H54 (cell line): ENCODE results near the gene BABAM2.

ENCODE experiments used
- DNase-seq: peaks from one replicate; pipeline ENCODE4 v3.0.0; 2011; ENCODE audit warnings: low spot score, mixed read lengths; ENCODE audit not compliant: insufficient read length
- FAIRE-seq: peaks from 3 replicates; lab custom pipeline; 2011; peaks lifted over from hg19 to GRCh38; lab: Jason Lieb, UNC
- POLR2A ChIP-seq: IDR thresholded peaks from 2 replicates; pipeline ENCODE4 v1.6.1; 2011; ENCODE audit warnings: low read depth, mild to moderate bottlenecking, low read length

The BABAM2 gene

GRCh38 chr2:28173377-28173776 is 282.8 kb downstream of the BABAM2 start:
- no peak for DNase-seq
- no peak for TF ChIP-seq POLR2A

DNA sequence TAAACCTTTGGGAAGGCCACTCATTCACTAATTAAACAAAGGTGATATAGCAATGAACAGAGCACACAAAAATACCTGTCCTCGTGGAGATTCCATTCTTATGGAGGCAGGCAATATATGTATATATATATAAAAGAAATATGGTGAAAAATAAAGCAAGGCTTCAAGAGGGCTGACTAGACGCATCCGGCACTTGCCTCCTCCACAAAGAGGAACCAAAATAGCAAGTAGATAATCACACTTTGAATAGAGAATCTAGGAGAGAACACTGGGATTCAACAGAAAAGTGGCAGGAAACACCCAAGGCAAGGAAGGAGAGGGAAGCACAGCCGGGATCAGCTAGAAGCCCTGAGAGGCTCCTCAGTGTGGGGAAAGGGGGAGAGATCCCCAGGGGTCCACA is 283.7 kb downstream of the BABAM2 start:
- TF ChIP-seq POLR2A: no peak
- no peak for DNase-seq
- FAIRE-seq: no peak

More at GRCh38 chr2:28173377-28173776, 282.8 kb downstream of the BABAM2 start:
- peak; percentile 6 for FAIRE-seq

GRCh38 chr2:28175028-28175427 is 284.5 kb downstream of the BABAM2 start:
- TF ChIP-seq POLR2A: no peak
- FAIRE-seq (no peak), DNase-seq (no peak)

DNA sequence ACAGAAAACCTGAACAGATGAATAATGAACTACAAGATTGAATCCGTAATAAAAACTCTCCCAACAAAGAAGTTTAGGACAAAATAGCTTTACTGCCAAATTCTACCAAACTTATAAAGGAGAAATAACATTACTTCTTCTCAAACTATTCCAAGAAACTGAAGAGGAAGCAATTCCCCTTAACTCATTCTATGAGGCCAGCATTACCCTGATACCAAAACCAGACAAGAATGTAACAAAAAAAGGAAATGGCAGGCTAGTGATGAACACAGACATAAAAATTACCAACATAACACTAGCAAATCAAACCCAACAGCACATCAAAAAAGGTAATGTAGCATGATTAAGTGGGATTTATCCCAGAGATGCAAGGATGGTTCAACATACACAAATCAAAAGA is 288.4 kb downstream of the BABAM2 start:
- DNase-seq (no peak), FAIRE-seq (no peak)

GRCh38 chr2:28181801-28182200 is 291.3 kb downstream of the BABAM2 start:
- no peak for DNase-seq
- no peak for FAIRE-seq
- TF ChIP-seq POLR2A: no peak

More for the DNA sequence above, 288.4 kb downstream of the BABAM2 start:
- no peak for TF ChIP-seq POLR2A

DNA sequence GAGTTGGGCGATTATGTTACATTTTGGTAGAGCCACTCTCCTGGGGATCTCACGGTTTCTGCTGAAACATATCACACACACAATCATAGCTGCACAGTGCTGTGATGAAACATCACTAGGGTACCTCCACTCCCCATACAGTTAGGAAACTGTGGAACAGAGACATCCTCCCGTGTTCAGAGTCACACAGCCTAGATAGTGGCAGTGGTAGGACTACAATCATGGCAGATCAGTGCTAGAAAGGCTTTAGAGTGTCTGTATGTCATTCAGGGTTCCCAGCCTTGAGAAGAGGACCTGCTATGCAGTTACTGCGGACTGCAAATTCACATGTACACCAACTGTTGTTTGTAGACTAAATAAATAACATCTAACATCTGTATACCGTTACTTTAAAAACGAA is 291.8 kb downstream of the BABAM2 start:
- DNase-seq (no peak), FAIRE-seq (peak; percentile 57)
- no peak for TF ChIP-seq POLR2A

- DNase-seq (no peak), FAIRE-seq (no peak)
- TF ChIP-seq POLR2A: no peak
Observed at GRCh38 chr2:28185153-28185552, 294.6 kb downstream of the BABAM2 start.

GRCh38 chr2:28185891-28186290 is 295.4 kb downstream of the BABAM2 start:
- FAIRE-seq (peak; percentile 61), DNase-seq (no peak)
- no peak for TF ChIP-seq POLR2A

DNA sequence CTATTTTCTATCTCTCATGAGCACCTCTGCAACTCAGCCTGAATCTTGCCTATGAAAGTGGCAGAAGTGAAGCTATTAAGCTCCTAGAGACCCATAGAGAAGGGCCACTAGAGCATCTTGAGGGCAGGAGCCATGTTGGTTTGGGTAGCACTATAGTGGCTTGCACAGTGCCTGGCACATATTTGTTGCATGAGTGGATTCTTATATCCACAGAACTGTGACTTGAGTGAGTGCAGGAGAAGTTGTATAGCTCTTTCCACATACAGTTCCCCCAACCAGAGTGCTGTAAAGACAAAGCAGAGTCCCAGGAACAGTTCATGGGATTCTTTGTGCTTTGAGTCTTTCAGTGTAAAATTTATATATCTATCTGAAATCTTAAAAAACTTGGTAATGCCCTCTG is 296.7 kb downstream of the BABAM2 start:
- no peak for DNase-seq
- TF ChIP-seq POLR2A: no peak
- no peak for FAIRE-seq

DNA sequence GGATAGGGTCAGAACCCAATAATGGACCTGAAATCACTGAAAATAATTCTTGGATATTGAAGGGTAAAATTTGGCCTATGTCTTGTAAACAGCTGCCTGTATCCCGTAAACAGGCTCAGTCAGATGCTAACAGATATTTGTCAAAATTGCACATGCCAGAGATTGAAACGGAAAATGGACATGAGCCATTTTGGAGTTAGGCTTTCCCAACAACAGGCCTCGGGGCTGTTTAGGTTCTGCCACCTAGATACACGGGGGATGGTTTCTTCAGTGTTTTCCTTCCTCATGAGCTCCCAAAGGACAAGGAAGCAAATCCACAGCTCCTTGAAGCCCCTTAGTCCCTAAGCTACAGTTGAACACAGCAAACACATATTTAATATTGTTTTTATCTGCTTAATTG is 297.9 kb downstream of the BABAM2 start:
- no peak for FAIRE-seq
- no peak for DNase-seq
- no peak for TF ChIP-seq POLR2A

DNA sequence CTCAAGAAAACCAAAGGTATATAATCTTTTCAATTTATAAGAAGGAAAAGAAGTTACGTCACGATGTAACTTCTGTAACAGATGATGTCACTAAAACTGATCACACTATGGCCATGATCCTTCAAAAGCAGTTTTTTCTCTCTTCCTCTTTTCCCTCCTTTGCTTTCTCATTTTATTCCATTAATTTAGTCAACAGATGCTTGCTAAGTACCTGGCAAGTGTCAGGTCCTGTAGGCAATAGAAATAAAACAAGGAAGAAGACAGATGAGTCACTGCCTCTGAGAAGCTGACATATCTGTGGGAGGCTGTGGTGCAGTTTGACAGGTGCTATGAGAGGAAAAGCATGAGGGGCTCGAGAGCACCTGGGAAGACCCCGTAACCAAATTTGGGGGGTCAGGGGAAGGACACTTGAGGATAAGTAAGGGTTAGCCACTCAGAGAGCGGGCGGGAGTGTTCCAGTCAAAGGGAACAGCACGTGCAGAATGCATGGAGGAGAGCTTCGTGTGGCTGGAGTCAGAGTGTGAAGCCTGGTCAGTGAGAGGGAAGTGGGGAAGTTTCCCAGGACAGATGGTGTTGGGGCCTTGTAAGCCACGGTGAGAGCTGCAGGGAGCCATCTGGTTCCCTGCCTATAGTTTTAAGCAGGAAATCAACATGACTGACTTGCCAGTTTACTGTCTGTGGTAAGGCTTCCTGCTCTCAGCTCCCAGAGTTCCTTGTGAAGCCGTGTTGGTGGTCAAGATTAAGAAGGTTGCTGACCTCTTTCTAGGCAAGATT is 303.3 kb downstream of the BABAM2 start:
- no peak for TF ChIP-seq POLR2A
- DNase-seq (no peak), FAIRE-seq (peak; percentile 27)

- no peak for TF ChIP-seq POLR2A
Observed at GRCh38 chr2:28199995-28200679, 309.6 kb downstream of the BABAM2 start.

DNA sequence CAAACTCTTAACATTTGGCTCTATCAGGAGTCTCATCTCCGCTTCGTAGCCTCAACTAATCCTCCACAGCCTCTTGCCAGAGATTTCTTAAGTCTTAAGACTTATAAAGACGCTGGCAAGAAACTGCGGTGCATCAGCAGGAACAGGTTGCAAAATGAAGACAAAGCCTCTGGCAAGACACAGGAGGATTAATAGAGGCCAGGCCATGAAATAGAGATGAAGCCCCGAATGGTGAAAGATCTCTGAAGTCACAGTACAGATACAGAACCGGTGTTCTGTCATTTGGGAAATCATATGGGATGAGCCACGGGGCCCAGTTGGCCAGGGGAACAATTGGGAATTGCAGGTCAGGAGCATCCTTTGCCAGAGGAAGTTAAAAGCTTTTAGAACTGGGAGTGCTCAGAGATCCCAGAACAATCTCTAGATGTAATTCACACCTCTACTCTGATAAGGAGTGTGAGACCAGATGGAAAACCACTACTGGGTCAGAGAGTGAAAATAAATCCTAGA is 311.2 kb downstream of the BABAM2 start:
- FAIRE-seq: no peak
- DNase-seq: no peak
- no peak for TF ChIP-seq POLR2A

More at GRCh38 chr2:28199995-28200679, 309.6 kb downstream of the BABAM2 start:
- DNase-seq: no peak
- FAIRE-seq: peak; percentile 80

DNA sequence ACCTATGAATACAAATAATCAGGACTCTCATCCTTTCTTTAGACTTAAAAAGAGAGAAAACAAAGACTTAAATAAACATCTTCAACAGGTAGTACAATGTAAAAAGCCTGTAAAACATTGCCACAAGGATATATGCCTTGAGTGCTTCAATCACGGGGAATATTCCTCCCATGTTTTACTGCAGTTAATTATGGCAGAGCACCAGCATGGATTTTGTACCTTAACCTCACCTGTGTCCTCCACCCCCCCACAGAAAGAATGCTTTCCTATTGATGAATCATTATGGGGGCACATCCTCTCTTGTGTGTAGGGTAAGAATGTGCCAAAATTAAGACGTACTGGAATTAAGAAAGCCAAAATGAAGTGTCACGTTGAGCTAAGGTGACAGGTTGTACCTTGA is 312.2 kb downstream of the BABAM2 start:
- TF ChIP-seq POLR2A: no peak
- no peak for FAIRE-seq

More for the DNA sequence above, 312.2 kb downstream of the BABAM2 start:
- DNase-seq: no peak
